ENCODE measurements around the gene ZCCHC13. TPM values are rescaled to one million over a fixed set of nuclear protein-coding genes. Genes with fewer than 3 reads are reported as not detected.

Gene ZCCHC13
- total and polyA plus RNA-seq, 4 donors, result not detected

DNA sequence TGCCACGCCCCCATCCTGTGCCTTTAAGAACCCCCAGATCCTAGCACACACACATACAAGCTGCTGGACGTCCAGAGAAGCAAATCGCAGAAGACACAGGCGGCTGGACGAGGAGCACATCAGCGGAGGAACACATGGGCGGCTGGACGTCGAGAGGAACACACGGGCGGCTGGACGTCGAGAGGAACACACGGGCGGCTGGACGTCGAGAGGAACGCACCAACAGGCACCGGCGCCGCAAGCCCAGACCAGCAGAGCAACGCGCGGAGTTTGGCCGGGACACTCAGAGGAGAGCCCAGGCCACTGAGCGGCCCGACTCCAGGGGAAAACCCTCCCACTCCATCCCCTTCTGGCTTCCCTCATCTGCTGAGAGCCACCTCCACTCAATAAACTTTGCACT is 17.2 kb downstream of the ZCCHC13 start:
- WGBS, 2 donors, result 85 to 94% methylated on average over 20 to 27 of the region's 27 CpGs
- ATAC-seq (ENCODE audit: insufficient read depth, low FRiP score) (no peak), DNase-seq (no peak)
- no peak overlapping the region for H3K27ac ChIP-seq (ENCODE audit: low read depth in 1 of 2, low read length in 1 of 2)
- no peaks in the 10 kb centered on the region for H3K4me1 ChIP-seq (ENCODE audit: control insufficient read depth in 5 of 5, insufficient read depth in 5 of 5, low read length in 5 of 5)
- TF ChIP-seq CTCF (IDR thresholded peaks at IDR 0.05; ENCODE audit: control extremely low read depth, extremely low read depth), result no peak
- H3K4me3 ChIP-seq, result no peak overlapping the region
- H3K27me3 ChIP-seq (ENCODE audit: control insufficient read depth in 3 of 3, insufficient read depth in 3 of 3, low read length in 2 of 3), result peaks cover 0 to 1% (median 0%) of the 10 kb centered on the region in 3 donors
- no peaks in the 10 kb centered on the region for H3K9me3 ChIP-seq (ENCODE audit: control insufficient read depth in 4 of 4, insufficient read depth in 3 of 4, low read length in 3 of 4)
- no peaks in the 10 kb centered on the region for H3K36me3 ChIP-seq (ENCODE audit: control insufficient read depth in 4 of 4, insufficient read depth in 4 of 4, low read length in 4 of 4)
- H3K9ac ChIP-seq (ENCODE audit: insufficient read depth in 1 of 2, low read length in 2 of 2), result no peak overlapping the region

GRCh38 chrX:74324131-74324530 is 20.2 kb downstream of the ZCCHC13 start:
- Histone ChIP-seq H3K4me1 (ENCODE audit: control insufficient read depth in 5 of 5, insufficient read depth in 5 of 5, low read length in 5 of 5) (no peaks in the 10 kb centered on the region), H3K9ac (ENCODE audit: insufficient read depth in 1 of 2, low read length in 2 of 2) (no peak overlapping the region), H3K36me3 (ENCODE audit: control insufficient read depth in 4 of 4, insufficient read depth in 4 of 4, low read length in 4 of 4) (no peaks in the 10 kb centered on the region), H3K27ac (ENCODE audit: low read depth in 1 of 2, low read length in 1 of 2) (no peak overlapping the region), H3K4me3 (no peak overlapping the region), H3K9me3 (ENCODE audit: control insufficient read depth in 4 of 4, insufficient read depth in 3 of 4, low read length in 3 of 4) (no peaks in the 10 kb centered on the region), H3K27me3 (ENCODE audit: control insufficient read depth in 3 of 3, insufficient read depth in 3 of 3, low read length in 2 of 3) (peaks cover 0 to 3% (median 0%) of the 10 kb centered on the region in 3 donors)
- no peak for TF ChIP-seq CTCF (IDR thresholded peaks at IDR 0.05; ENCODE audit: control extremely low read depth, extremely low read depth)
- ATAC-seq (ENCODE audit: insufficient read depth, low FRiP score) (no peak), DNase-seq (no peak)
- whole genome bisulfite sequencing, 2 donors, result 61 to 79% methylated on average over 4 to 5 of the region's 5 CpGs

GRCh38 chrX:74325130-74326059 is 21.4 kb downstream of the ZCCHC13 start:
- H3K36me3 ChIP-seq (ENCODE audit: control insufficient read depth in 4 of 4, insufficient read depth in 4 of 4, low read length in 4 of 4), result no peaks in the 10 kb centered on the region
- no peaks in the 10 kb centered on the region for H3K9me3 ChIP-seq (ENCODE audit: control insufficient read depth in 4 of 4, insufficient read depth in 3 of 4, low read length in 3 of 4)
- H3K27ac ChIP-seq (ENCODE audit: low read depth in 1 of 2, low read length in 1 of 2), result no peak overlapping the region
- WGBS, 2 donors, result 20% methylated on average over 4 to 9 of the region's 9 CpGs
- no peak for DNase-seq
- ATAC-seq (ENCODE audit: insufficient read depth, low FRiP score), result no peak
- H3K4me1 ChIP-seq (ENCODE audit: control insufficient read depth in 5 of 5, insufficient read depth in 5 of 5, low read length in 5 of 5), result no peaks in the 10 kb centered on the region
- TF ChIP-seq CTCF (IDR thresholded peaks at IDR 0.05; ENCODE audit: control extremely low read depth, extremely low read depth), result no peak
- H3K4me3 ChIP-seq, result no peak overlapping the region
- H3K27me3 ChIP-seq (ENCODE audit: control insufficient read depth in 3 of 3, insufficient read depth in 3 of 3, low read length in 2 of 3), result peaks cover 0 to 3% (median 0%) of the 10 kb centered on the region in 3 donors
- no peak overlapping the region for H3K9ac ChIP-seq (ENCODE audit: insufficient read depth in 1 of 2, low read length in 2 of 2)

Measured in lung (tissue), 12 donors.